RWPE2 (cell line): ENCODE data around the gene WDR75.

Experiments
- ATAC-seq: fragments of 200-7000 bp; cut with Tn5 transposase; 3 replicates; pipeline ENCODE4 v1.9.1; 2021; ENCODE audit warnings: low read depth
- DNase-seq: peaks from one replicate; pipeline ENCODE4 v3.0.0-alpha.2; 2020; ENCODE audit warnings: low spot score
- H3K27ac ChIP-seq: fragments of 450-650 bp; 2 replicates; pipeline ENCODE4 v1.5.1; 2017; ENCODE audit warnings: mild to moderate bottlenecking; ENCODE audit not compliant: poor library complexity, severe bottlenecking
- H3K27me3 ChIP-seq: fragments of 250-450 bp; sonication (Bioruptor Pico); 2 replicates; pipeline ENCODE4 v1.5.1; 2021; ENCODE audit warnings: mild to moderate bottlenecking, moderate library complexity; ENCODE audit not compliant: insufficient read depth, poor library complexity, severe bottlenecking
- H3K36me3 ChIP-seq: fragments of 250-450 bp; sonication (Bioruptor Pico); 2 replicates; pipeline ENCODE4 v1.5.1; 2020; ENCODE audit warnings: low read depth, mild to moderate bottlenecking, moderate library complexity
- H3K4me1 ChIP-seq: fragments of 250-450 bp; sonication (Bioruptor Pico); 2 replicates; pipeline ENCODE4 v1.5.1; 2021; ENCODE audit warnings: mild to moderate bottlenecking, moderate library complexity; ENCODE audit not compliant: insufficient read depth, poor library complexity, severe bottlenecking
- H3K4me3 ChIP-seq: fragments of 250-450 bp; sonication (Bioruptor Pico); 2 replicates; pipeline ENCODE4 v1.5.1; 2021; ENCODE audit warnings: mild to moderate bottlenecking, moderate library complexity; ENCODE audit not compliant: severe bottlenecking
- H3K9me3 ChIP-seq: fragments of 250-450 bp; sonication (Bioruptor Pico); 2 replicates; pipeline ENCODE4 v1.5.1; 2021; ENCODE audit warnings: mild to moderate bottlenecking, moderate library complexity; ENCODE audit not compliant: severe bottlenecking
- TF ChIP-seq, protein P1 (sequence below): fragments of 450-650 bp; IDR thresholded peaks from one replicate; pipeline ENCODE4 v1.5.1; 2017; ENCODE audit warnings: mild to moderate bottlenecking, moderate library complexity; ENCODE audit not compliant: poor library complexity, severe bottlenecking

WDR75 gene

DNA sequence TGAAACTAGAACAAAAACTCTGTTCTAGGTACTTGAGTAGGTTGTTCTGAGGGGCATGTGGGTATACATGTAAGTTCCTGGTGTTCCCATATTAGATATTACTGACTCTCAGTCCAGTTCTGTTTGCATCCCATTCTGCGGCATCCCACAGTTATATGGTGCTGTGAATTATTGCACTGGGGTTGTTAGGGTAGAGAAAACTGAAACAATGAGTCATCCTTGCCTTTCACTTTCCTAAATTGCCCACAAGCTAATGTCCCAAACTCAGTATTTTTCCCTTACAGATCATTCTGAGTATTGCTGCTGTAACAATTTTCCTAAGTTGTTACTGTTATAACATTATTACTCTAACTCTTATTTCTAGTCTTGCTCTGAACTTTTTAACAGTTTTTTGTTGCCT lies 3.0 kb downstream of the WDR75 start:
- Histone ChIP-seq H3K27me3 (no peaks in the 10 kb centered on the region), H3K36me3 (peaks cover 55% of the 10 kb centered on the region), H3K4me1 (peaks cover 8% of the 10 kb centered on the region), H3K27ac (no peak overlapping the region), H3K4me3 (no peak overlapping the region), H3K9me3 (no peaks in the 10 kb centered on the region)
- DNase-seq (no peak), ATAC-seq (no peak)
- TF ChIP-seq, protein P1, sequence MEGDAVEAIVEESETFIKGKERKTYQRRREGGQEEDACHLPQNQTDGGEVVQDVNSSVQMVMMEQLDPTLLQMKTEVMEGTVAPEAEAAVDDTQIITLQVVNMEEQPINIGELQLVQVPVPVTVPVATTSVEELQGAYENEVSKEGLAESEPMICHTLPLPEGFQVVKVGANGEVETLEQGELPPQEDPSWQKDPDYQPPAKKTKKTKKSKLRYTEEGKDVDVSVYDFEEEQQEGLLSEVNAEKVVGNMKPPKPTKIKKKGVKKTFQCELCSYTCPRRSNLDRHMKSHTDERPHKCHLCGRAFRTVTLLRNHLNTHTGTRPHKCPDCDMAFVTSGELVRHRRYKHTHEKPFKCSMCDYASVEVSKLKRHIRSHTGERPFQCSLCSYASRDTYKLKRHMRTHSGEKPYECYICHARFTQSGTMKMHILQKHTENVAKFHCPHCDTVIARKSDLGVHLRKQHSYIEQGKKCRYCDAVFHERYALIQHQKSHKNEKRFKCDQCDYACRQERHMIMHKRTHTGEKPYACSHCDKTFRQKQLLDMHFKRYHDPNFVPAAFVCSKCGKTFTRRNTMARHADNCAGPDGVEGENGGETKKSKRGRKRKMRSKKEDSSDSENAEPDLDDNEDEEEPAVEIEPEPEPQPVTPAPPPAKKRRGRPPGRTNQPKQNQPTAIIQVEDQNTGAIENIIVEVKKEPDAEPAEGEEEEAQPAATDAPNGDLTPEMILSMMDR: no peak

DNA sequence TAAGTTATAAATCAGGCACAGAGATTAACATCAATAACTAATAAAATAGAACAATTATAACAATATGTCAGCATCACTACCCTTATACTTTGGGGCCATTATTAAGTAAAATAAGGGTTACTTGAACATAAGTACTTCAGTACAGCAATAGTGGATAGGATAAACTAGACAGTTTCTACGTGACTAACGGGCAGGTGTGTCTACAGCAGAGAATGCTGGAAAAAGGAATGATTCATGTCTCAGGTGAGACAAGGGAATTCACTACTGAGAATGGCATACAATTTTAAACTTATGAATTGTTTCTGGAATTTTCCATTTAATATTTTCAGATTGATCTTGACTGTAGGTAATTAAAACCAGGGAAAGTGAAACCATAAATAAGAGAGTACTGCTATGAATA lies 5.5 kb downstream of the WDR75 start:
- ATAC-seq (no peak; the same call in 2 of the 3 replicates), DNase-seq (no peak)
- Histone ChIP-seq H3K36me3 (peaks cover 80% of the 10 kb centered on the region), H3K27ac (no peak overlapping the region), H3K4me3 (no peak overlapping the region), H3K9me3 (no peaks in the 10 kb centered on the region), H3K27me3 (no peaks in the 10 kb centered on the region), H3K4me1 (peaks cover 8% of the 10 kb centered on the region)
- TF ChIP-seq, protein P1: no peak

DNA sequence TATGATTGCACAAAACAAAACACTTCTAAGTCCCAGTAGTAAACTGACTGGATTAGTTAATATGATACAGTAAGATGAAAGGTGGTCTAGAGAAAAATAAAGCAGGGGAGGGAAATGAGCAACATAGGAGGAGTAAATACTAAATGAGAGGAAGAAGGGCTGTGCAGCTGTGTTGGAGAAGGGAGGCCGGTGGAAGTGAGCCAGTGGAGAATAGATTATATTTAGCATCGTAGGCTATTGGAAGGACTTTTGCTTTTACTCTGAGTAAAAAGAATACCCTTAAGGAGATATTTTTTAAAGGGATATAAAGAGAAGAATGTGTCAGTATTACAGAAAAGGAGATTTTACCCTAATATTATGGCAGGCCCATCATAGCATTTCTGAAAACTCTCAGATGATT lies 12.7 kb downstream of the WDR75 start:
- ATAC-seq (no peak), DNase-seq (no peak)
- TF ChIP-seq, protein P1: no peak
- H3K36me3 ChIP-seq: peaks cover 98% of the 10 kb centered on the region
- H3K4me1 ChIP-seq: no peaks in the 10 kb centered on the region
- H3K27me3 ChIP-seq: no peaks in the 10 kb centered on the region
- no peak overlapping the region for H3K27ac ChIP-seq
- H3K4me3 ChIP-seq: no peak overlapping the region
- no peaks in the 10 kb centered on the region for H3K9me3 ChIP-seq

DNA sequence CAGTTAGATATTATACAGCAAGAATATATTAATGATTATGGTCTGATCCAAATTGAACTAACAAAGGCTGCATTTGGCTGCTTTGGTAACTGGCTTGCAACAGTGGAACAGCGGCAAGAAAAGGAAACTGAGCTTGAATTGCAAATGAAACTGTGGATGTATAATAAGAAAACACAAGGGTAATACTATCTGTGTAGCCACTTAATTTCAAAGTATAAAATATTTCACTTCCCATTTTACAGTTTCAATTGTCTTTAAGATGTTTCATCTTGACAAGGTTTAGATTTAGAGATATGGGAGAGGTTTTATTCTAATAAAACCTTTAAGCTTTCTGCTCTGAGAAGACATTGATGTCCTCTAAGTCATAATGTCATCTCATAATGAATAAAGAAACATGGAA lies 23.8 kb downstream of the WDR75 start:
- H3K27ac ChIP-seq: no peak overlapping the region
- no peaks in the 10 kb centered on the region for H3K4me1 ChIP-seq
- TF ChIP-seq, protein P1: no peak
- no peak for DNase-seq
- no peaks in the 10 kb centered on the region for H3K9me3 ChIP-seq
- H3K27me3 ChIP-seq: no peaks in the 10 kb centered on the region
- no peak for ATAC-seq
- H3K36me3 ChIP-seq: peaks cover 99% of the 10 kb centered on the region
- no peak overlapping the region for H3K4me3 ChIP-seq

DNA sequence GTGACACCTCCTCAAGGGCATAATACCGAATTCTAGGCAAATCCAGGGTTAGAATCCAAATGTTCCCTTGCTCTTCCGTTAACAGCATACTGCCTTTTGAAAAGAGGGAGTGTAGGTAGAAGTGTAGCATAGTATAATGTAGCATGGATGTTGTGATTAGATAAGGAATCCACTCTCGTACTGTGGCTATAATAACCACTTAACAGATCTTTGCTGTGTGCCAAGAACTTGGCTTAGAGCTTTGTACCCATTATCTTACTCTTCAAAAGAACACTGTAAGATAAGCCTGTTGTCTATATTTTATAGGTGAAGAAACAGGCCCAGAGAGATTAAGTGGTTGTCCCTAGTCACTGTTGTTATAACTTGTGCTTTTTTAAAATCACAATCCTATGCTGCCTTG lies 24.2 kb downstream of the WDR75 start:
- no peaks in the 10 kb centered on the region for H3K9me3 ChIP-seq
- DNase-seq (no peak), ATAC-seq (no peak)
- TF ChIP-seq, protein P1: no peak
- H3K4me1 ChIP-seq: no peaks in the 10 kb centered on the region
- H3K4me3 ChIP-seq: no peak overlapping the region
- no peak overlapping the region for H3K27ac ChIP-seq
- H3K36me3 ChIP-seq: peaks cover 100% of the 10 kb centered on the region
- no peaks in the 10 kb centered on the region for H3K27me3 ChIP-seq
